ENCODE data around the gene MYBPHL. TPM values are rescaled to one million over a fixed set of nuclear protein-coding genes. Genes with fewer than 3 reads are reported as not detected.

Gene MYBPHL
- total RNA-seq, 4 donors from 2014 or later, result not detected

DNA sequence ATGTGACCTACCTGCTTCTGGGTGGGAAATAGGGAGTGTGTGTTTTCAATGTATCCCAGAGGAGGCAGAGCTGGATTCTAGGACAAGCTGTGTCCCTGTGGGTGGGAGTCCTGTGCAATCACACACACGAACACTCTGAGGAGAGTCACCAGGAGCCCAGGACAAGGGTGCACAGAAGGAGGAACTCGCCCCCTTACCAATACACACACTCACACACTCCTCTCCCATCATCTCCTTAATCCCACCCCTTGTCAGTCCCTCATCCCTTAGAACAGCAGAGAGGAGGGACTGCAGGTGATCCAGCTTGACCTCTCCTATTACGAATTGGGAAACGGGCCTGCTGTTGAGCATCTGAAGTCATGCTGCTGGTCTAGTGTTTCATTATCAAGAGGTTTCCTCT, 8.5 kb upstream of the MYBPHL start:
- H3K36me3 ChIP-seq, result peaks cover 0 to 37% (median 12%) of the 10 kb centered on the region in 4 donors
- no peak overlapping the region for H3K4me3 ChIP-seq
- H3K4me1 ChIP-seq, result no peaks in the 10 kb centered on the region
- DNase-seq, result no peak
- intact Hi-C loops (cut with DNase I; ENCODE audit: low total_unique reads) (no loop called here), in situ Hi-C loops (cut with MboI; ENCODE audit: low pct_ligation_motif_present in 1 of 4, low pct_unique_long_range_greater_than_20kb in 1 of 4, low sequenced_read_pairs in 3 of 4) (no loop called here)
- H3K9me3 ChIP-seq, result no peaks in the 10 kb centered on the region
- no peak overlapping the region for H3K27ac ChIP-seq
- 88% methylated on average over 4 of the region's 4 CpGs; no CpG with 5 or more reads in 1 of the 2 donors for WGBS, 2 donors (ENCODE audit: low coverage in 1 of 2)
- no peaks in the 10 kb centered on the region for H3K27me3 ChIP-seq
- TF ChIP-seq, protein P1, sequence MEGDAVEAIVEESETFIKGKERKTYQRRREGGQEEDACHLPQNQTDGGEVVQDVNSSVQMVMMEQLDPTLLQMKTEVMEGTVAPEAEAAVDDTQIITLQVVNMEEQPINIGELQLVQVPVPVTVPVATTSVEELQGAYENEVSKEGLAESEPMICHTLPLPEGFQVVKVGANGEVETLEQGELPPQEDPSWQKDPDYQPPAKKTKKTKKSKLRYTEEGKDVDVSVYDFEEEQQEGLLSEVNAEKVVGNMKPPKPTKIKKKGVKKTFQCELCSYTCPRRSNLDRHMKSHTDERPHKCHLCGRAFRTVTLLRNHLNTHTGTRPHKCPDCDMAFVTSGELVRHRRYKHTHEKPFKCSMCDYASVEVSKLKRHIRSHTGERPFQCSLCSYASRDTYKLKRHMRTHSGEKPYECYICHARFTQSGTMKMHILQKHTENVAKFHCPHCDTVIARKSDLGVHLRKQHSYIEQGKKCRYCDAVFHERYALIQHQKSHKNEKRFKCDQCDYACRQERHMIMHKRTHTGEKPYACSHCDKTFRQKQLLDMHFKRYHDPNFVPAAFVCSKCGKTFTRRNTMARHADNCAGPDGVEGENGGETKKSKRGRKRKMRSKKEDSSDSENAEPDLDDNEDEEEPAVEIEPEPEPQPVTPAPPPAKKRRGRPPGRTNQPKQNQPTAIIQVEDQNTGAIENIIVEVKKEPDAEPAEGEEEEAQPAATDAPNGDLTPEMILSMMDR (IDR thresholded peaks at IDR 0.05), result no peak
- TF ChIP-seq POLR2A (IDR thresholded peaks at IDR 0.05) (no peak), EP300 (IDR thresholded peaks at IDR 0.05; ENCODE audit: low read depth) (no peak), POLR2AphosphoS5 (IDR thresholded peaks at IDR 0.05) (no peak)

DNA sequence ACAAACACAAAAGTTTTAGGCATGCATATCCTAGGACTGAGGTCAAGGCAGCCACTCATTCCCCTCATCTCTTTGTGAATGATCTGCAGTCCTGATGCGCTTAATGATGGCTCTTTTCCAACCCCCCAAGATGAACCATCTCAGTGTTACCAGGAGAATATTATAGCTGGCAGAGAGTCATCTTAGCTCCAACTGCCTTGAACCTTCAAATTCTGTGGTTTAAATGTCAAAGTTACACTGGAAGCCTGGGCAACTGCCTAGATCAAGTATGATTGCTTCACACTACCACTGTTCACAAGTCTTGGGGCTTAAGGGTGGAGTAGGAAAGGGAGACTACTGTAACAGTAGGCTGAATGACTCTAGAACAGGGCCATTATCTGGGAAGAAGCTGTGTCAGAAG, 8.0 kb upstream of the MYBPHL start:
- Histone ChIP-seq H3K4me3 (no peak overlapping the region), H3K4me1 (no peaks in the 10 kb centered on the region), H3K36me3 (peaks cover 0 to 32% (median 10%) of the 10 kb centered on the region in 4 donors), H3K27me3 (no peaks in the 10 kb centered on the region), H3K27ac (no peak overlapping the region), H3K9me3 (no peaks in the 10 kb centered on the region)
- intact Hi-C loops (cut with DNase I; ENCODE audit: low total_unique reads) (no loop called here), in situ Hi-C loops (cut with MboI; ENCODE audit: low pct_ligation_motif_present in 1 of 4, low pct_unique_long_range_greater_than_20kb in 1 of 4, low sequenced_read_pairs in 3 of 4) (no loop called here)
- DNase-seq, result no peak
- WGBS, 2 donors (ENCODE audit: low coverage in 1 of 2), result 97 to 100% methylated on average over 1 of the region's 1 CpG
- TF ChIP-seq EP300 (IDR thresholded peaks at IDR 0.05; ENCODE audit: low read depth) (no peak), POLR2A (IDR thresholded peaks at IDR 0.05) (no peak), POLR2AphosphoS5 (IDR thresholded peaks at IDR 0.05) (no peak)
- TF ChIP-seq, protein P1 (IDR thresholded peaks at IDR 0.05), result no peak

DNA sequence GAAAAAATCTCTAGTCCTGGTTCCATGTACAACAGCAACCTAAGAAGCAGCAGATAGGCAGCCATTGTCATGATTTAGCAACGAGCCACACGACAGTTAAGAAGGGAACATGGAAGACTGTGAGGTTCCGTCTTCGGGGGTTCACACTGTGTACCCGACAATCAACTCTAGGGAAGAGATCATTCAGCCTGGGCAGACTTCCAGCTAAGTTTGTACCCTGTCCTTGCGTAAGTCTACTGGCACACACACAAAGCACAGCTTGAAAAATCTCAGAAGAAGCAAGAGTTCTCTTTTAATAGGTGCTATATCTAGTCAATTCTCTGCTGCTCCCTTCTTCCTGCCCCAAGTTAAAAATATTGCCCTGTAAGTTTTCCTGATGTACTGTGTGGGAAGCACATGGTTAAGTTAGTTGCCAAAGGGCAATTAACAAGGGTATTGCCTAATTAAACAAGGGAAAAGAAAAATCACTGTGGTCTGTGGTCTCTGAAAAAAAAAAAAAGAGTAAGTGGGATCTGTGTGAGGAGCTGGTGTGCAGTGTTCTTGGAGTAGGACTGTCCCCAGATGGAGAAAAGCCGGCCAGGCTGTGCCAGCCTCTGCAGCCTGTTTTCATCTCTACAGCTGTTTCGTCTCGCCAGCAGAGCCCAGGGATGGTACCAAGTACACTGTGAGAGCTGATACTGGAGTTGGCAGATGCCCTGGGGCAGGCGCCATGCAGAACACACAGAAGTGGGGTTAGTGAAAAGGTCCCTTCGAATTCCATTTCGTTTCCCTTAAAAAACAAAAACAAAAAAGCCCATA, 6.4 kb upstream of the MYBPHL start:
- in situ Hi-C loops (cut with MboI; ENCODE audit: low pct_ligation_motif_present in 1 of 4, low pct_unique_long_range_greater_than_20kb in 1 of 4, low sequenced_read_pairs in 3 of 4) (no loop called here), intact Hi-C loops (cut with DNase I; ENCODE audit: low total_unique reads) (no loop called here)
- Histone ChIP-seq H3K4me3 (no peak overlapping the region), H3K36me3 (peaks cover 0 to 30% (median 8%) of the 10 kb centered on the region in 4 donors), H3K27me3 (no peaks in the 10 kb centered on the region), H3K27ac (no peak overlapping the region), H3K9me3 (no peaks in the 10 kb centered on the region), H3K4me1 (no peaks in the 10 kb centered on the region)
- no peak for DNase-seq
- TF ChIP-seq POLR2A (IDR thresholded peaks at IDR 0.05), result no peak
- TF ChIP-seq POLR2AphosphoS5 (IDR thresholded peaks at IDR 0.05), result no peak
- TF ChIP-seq EP300 (IDR thresholded peaks at IDR 0.05; ENCODE audit: low read depth), result no peak
- TF ChIP-seq, protein P1 (IDR thresholded peaks at IDR 0.05), result no peak
- 77 to 79% methylated on average over 6 to 12 of the region's 12 CpGs for WGBS, 2 donors (ENCODE audit: low coverage in 1 of 2)

DNA sequence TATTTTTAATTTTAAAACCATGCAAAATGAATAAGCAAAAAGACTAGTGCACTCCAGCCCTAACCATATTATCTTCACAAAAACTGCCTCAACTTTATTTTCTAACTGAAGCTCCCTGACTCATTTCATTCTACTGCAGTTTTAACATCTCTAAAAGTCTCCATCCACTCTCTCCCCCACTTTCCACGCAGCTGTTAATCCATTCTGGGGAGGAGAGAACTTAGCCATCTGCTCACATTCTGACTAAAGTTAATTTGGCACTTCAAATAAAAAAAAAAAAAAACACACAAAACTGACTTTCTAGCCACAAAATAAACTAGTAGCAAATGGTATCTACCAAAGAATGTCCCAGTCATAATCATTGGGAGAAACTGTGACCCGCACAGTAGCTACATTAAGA, 5.4 kb upstream of the MYBPHL start:
- no peaks in the 10 kb centered on the region for H3K4me1 ChIP-seq
- H3K27ac ChIP-seq, result no peak overlapping the region
- no peak overlapping the region for H3K4me3 ChIP-seq
- peaks cover 0 to 27% (median 5%) of the 10 kb centered on the region in 4 donors for H3K36me3 ChIP-seq
- WGBS, 2 donors (ENCODE audit: low coverage in 1 of 2), result 76 to 86% methylated on average over 2 of the region's 2 CpGs
- in situ Hi-C loops (cut with MboI; ENCODE audit: low pct_ligation_motif_present in 1 of 4, low pct_unique_long_range_greater_than_20kb in 1 of 4, low sequenced_read_pairs in 3 of 4), result no loop called here
- TF ChIP-seq POLR2AphosphoS5 (IDR thresholded peaks at IDR 0.05), result no peak
- TF ChIP-seq POLR2A (IDR thresholded peaks at IDR 0.05), result no peak
- TF ChIP-seq EP300 (IDR thresholded peaks at IDR 0.05; ENCODE audit: low read depth), result no peak
- TF ChIP-seq, protein P1 (IDR thresholded peaks at IDR 0.05), result no peak
- H3K27me3 ChIP-seq, result no peaks in the 10 kb centered on the region
- intact Hi-C loops (cut with DNase I; ENCODE audit: low total_unique reads), result no loop called here
- DNase-seq, result no peak
- H3K9me3 ChIP-seq, result no peaks in the 10 kb centered on the region
